GM10266 (cell line): Measurements from ENCODE around the gene ANKHD1.

ENCODE experiments used
- DNase-seq: peaks from one replicate; pipeline ENCODE4 v3.0.0; 2012; ENCODE audit errors: extremely low spot score
- CTCF ChIP-seq: IDR thresholded peaks from 2 replicates; pipeline ENCODE4 v1.5.1; 2012; ENCODE audit warnings: mild to moderate bottlenecking, low read depth; ENCODE audit not compliant: control insufficient read depth, insufficient read depth; ENCODE audit errors: missing control alignments

The ANKHD1 gene

GRCh38 chr5:140360681-140361479, 40.8 kb upstream of the ANKHD1 start:
- TF ChIP-seq CTCF, result no peak
- no peak for DNase-seq

- no peak for DNase-seq
- no peak for TF ChIP-seq CTCF
Measured at GRCh38 chr5:140361901-140362300, 39.7 kb upstream of the ANKHD1 start.

GRCh38 chr5:140362311-140362710, 39.3 kb upstream of the ANKHD1 start:
- DNase-seq, result no peak
- TF ChIP-seq CTCF, result no peak

- TF ChIP-seq CTCF, result peak; percentile 99
- peak; percentile 81 for DNase-seq
Measured at GRCh38 chr5:140362875-140363630, 38.6 kb upstream of the ANKHD1 start.

GRCh38 chr5:140363631-140364471, 37.8 kb upstream of the ANKHD1 start:
- DNase-seq, result no peak
- no peak for TF ChIP-seq CTCF

- TF ChIP-seq CTCF, result no peak
- no peak for DNase-seq
Measured at GRCh38 chr5:140364472-140364765, 37.2 kb upstream of the ANKHD1 start.
